Gastrocnemius medialis (tissue), 4 donors: ENCODE results near the gene CACNA2D3.

Source experiments
- CTCF ChIP-seq, 5 experiments: fragments of 450-650 bp in 3 of 5; fragments of 200-600 bp in 2 of 5; sonication (generic) in 2 of 5; IDR thresholded peaks in 4 of 5; conservative IDR thresholded peaks in 1 of 5; 1 replicate in 4 of 5; 2 replicates in 1 of 5; pipeline ENCODE4 v1.5.1; 2016 to 2019; ENCODE audit warnings: antibody characterized with exemption in 5 of 5, mild to moderate bottlenecking in 3 of 5, moderate library complexity in 3 of 5
- POLR2A ChIP-seq, 2 donors: fragments of 450-650 bp; IDR thresholded peaks; one replicate each; pipeline ENCODE4 v1.6.1; 2017; ENCODE audit warnings: antibody characterized with exemption in 2 of 2, mild to moderate bottlenecking in 2 of 2, moderate library complexity in 2 of 2

- TF ChIP-seq CTCF (IDR thresholded peaks at IDR 0.05 in 4 of 5, conservative IDR thresholded peaks at IDR 0.05 in 1 of 5) (no peak), POLR2A (IDR thresholded peaks at IDR 0.05) (no peak)
These were observed 778.7 kb downstream of the CACNA2D3 start for GRCh38 chr3:54900838-54901591.
